PC-3 (cell line): ENCODE results near the gene RTP3.

Source experiments
- EZH2 ChIP-seq: fragments of 300-600 bp; sonication (generic); IDR thresholded peaks from one replicate; pipeline ENCODE4 v1.6.1; 2017; ENCODE audit warnings: antibody characterized with exemption, mild to moderate bottlenecking, low read length; ENCODE audit not compliant: unreplicated experiment
- EZH2phosphoT487 ChIP-seq: fragments of 300-600 bp; sonication (generic); IDR thresholded peaks from 2 replicates; pipeline ENCODE4 v1.6.1; 2018; ENCODE audit warnings: mild to moderate bottlenecking, antibody characterized with exemption, low read length, borderline replicate concordance
- TF ChIP-seq, protein P1 (sequence below): fragments of 300-600 bp; sonication (generic); conservative IDR thresholded peaks from 2 replicates; pipeline ENCODE4 v1.5.1; 2017; ENCODE audit warnings: antibody characterized with exemption, low read depth, mild to moderate bottlenecking, low read length

DNA sequence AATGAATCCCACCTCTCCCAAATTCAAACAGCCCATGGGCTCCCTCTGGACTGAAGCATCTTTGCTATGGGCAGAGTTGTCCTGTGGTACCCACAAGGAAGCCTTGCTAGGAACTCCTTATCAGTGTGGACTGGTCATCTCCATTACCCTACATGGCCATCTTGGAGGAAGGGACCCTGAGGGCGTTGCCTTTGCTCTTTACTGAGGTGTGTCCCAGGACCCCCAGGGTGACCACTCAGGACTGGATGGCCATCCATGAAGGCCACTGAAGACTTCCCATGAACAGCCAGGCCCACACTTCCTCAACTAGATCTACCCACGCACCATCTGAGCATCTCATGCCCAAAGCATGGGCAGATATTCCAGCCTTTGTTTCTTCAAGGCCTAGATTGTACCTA lies 20.0 kb downstream of the RTP3 start:
- TF ChIP-seq, protein P1, sequence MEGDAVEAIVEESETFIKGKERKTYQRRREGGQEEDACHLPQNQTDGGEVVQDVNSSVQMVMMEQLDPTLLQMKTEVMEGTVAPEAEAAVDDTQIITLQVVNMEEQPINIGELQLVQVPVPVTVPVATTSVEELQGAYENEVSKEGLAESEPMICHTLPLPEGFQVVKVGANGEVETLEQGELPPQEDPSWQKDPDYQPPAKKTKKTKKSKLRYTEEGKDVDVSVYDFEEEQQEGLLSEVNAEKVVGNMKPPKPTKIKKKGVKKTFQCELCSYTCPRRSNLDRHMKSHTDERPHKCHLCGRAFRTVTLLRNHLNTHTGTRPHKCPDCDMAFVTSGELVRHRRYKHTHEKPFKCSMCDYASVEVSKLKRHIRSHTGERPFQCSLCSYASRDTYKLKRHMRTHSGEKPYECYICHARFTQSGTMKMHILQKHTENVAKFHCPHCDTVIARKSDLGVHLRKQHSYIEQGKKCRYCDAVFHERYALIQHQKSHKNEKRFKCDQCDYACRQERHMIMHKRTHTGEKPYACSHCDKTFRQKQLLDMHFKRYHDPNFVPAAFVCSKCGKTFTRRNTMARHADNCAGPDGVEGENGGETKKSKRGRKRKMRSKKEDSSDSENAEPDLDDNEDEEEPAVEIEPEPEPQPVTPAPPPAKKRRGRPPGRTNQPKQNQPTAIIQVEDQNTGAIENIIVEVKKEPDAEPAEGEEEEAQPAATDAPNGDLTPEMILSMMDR = no peak
- TF ChIP-seq EZH2 = no peak
- TF ChIP-seq EZH2phosphoT487 = no peak
